ENCODE results near the gene SMAD3. TPM values are rescaled to one million over a fixed set of nuclear protein-coding genes. Genes with fewer than 3 reads are reported as not detected.
"Not testable (repeated sequence)": the region's sequence is repeated elsewhere in the genome, so short reads cannot be mapped to it uniquely, and the experiment has no call there.

SMAD3 gene
- polyA plus RNA-seq, 1 donor from 2014 or later = 1.0 TPM

DNA sequence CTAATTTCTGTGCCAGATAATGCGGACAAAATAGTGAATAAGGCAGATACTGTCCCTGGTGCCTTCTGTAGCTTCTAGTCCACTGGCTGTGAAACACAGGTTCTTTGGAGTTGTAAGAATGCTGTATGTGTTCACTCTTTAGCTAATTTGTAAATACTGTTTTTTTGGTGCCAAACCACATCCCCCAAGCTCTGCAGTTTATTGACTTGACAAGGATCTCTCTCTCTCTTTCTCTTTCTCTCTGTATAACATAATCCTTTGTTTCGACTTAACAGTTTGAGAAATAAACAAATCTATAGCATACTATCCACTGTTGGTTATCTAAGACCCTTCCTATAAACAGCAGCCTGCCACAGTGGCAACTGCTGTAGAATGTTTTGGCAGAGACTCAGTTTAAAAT lies 7.6 kb downstream of the SMAD3 start:
- H3K36me3 ChIP-seq (ENCODE audit: insufficient read depth, low read length) = no peaks in the 10 kb centered on the region
- no peak overlapping the region for H3K27ac ChIP-seq (ENCODE audit: low read length)
- H3K9ac ChIP-seq (ENCODE audit: low read length) = no peak overlapping the region
- no peak for TF ChIP-seq POLR2AphosphoS5 (IDR thresholded peaks at IDR 0.05)
- H2AFZ ChIP-seq (ENCODE audit: low read depth, low read length) = no peak overlapping the region
- H3K9me3 ChIP-seq (ENCODE audit: low read length) = no peaks in the 10 kb centered on the region
- no peaks in the 10 kb centered on the region for H3K27me3 ChIP-seq (ENCODE audit: insufficient read depth, low read depth, low read length)
- no peak overlapping the region for H3K4me2 ChIP-seq (ENCODE audit: low read length)
- H3F3A ChIP-seq (ENCODE audit: insufficient read depth, low read length, poor library complexity, severe bottlenecking) = no peaks in the 10 kb centered on the region
- H3K79me2 ChIP-seq (replicated peaks; ENCODE audit: insufficient read depth, low read length) = peaks cover 44% of the 10 kb centered on the region
- no peak overlapping the region for H3K4me3 ChIP-seq (ENCODE audit: low read length)
- no peaks in the 10 kb centered on the region for H3K9me2 ChIP-seq (ENCODE audit: insufficient read depth, low read length)
- H4K20me1 ChIP-seq (ENCODE audit: insufficient read depth) = no peaks in the 10 kb centered on the region

DNA sequence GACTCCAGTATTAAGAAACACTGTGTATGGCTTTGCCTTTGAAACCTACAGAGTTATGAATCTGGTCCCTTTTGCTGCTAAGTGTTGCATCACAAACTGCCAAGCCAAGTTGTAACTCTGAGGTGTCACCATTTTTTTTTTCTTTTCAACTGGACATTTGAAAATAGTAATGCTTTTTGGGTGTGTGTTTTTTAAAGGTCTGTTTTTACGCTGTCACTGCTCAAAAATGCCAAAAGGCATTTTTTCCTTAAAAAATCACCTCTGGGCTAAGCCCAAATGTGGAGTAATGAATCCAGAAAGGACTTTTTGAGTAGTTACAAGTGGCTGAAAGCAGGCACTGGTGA lies 9.5 kb downstream of the SMAD3 start:
- no peaks in the 10 kb centered on the region for H4K20me1 ChIP-seq (ENCODE audit: insufficient read depth)
- H3K9me3 ChIP-seq (ENCODE audit: low read length) = no peaks in the 10 kb centered on the region
- H3K4me3 ChIP-seq (ENCODE audit: low read length) = no peak overlapping the region
- no peak overlapping the region for H3K27ac ChIP-seq (ENCODE audit: low read length)
- no peak overlapping the region for H3K4me2 ChIP-seq (ENCODE audit: low read length)
- H3K36me3 ChIP-seq (ENCODE audit: insufficient read depth, low read length) = no peaks in the 10 kb centered on the region
- H3F3A ChIP-seq (ENCODE audit: insufficient read depth, low read length, poor library complexity, severe bottlenecking) = no peaks in the 10 kb centered on the region
- no peaks in the 10 kb centered on the region for H3K9me2 ChIP-seq (ENCODE audit: insufficient read depth, low read length)
- peaks cover 36% of the 10 kb centered on the region for H3K79me2 ChIP-seq (replicated peaks; ENCODE audit: insufficient read depth, low read length)
- no peaks in the 10 kb centered on the region for H3K27me3 ChIP-seq (ENCODE audit: insufficient read depth, low read depth, low read length)
- H2AFZ ChIP-seq (ENCODE audit: low read depth, low read length) = no peak overlapping the region
- no peak overlapping the region for H3K9ac ChIP-seq (ENCODE audit: low read length)
- TF ChIP-seq TAF1 (IDR thresholded peaks at IDR 0.05; ENCODE audit: low read depth) (no peak), RAD21 (conservative IDR thresholded peaks at IDR 0.05) (no peak), MXI1 (conservative IDR thresholded peaks at IDR 0.05; ENCODE audit: poor library complexity, severe bottlenecking) (no peak), EZH2 (IDR thresholded peaks at IDR 0.05; ENCODE audit: borderline replicate concordance, insufficient read depth, low read length, poor library complexity, severe bottlenecking) (no peak), EP300 (conservative IDR thresholded peaks at IDR 0.05; ENCODE audit: poor library complexity, severe bottlenecking) (no peak)
- TF ChIP-seq, protein P1, sequence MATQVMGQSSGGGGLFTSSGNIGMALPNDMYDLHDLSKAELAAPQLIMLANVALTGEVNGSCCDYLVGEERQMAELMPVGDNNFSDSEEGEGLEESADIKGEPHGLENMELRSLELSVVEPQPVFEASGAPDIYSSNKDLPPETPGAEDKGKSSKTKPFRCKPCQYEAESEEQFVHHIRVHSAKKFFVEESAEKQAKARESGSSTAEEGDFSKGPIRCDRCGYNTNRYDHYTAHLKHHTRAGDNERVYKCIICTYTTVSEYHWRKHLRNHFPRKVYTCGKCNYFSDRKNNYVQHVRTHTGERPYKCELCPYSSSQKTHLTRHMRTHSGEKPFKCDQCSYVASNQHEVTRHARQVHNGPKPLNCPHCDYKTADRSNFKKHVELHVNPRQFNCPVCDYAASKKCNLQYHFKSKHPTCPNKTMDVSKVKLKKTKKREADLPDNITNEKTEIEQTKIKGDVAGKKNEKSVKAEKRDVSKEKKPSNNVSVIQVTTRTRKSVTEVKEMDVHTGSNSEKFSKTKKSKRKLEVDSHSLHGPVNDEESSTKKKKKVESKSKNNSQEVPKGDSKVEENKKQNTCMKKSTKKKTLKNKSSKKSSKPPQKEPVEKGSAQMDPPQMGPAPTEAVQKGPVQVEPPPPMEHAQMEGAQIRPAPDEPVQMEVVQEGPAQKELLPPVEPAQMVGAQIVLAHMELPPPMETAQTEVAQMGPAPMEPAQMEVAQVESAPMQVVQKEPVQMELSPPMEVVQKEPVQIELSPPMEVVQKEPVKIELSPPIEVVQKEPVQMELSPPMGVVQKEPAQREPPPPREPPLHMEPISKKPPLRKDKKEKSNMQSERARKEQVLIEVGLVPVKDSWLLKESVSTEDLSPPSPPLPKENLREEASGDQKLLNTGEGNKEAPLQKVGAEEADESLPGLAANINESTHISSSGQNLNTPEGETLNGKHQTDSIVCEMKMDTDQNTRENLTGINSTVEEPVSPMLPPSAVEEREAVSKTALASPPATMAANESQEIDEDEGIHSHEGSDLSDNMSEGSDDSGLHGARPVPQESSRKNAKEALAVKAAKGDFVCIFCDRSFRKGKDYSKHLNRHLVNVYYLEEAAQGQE (IDR thresholded peaks at IDR 0.05; ENCODE audit: borderline replicate concordance) = no peak
- TF ChIP-seq, protein P2, sequence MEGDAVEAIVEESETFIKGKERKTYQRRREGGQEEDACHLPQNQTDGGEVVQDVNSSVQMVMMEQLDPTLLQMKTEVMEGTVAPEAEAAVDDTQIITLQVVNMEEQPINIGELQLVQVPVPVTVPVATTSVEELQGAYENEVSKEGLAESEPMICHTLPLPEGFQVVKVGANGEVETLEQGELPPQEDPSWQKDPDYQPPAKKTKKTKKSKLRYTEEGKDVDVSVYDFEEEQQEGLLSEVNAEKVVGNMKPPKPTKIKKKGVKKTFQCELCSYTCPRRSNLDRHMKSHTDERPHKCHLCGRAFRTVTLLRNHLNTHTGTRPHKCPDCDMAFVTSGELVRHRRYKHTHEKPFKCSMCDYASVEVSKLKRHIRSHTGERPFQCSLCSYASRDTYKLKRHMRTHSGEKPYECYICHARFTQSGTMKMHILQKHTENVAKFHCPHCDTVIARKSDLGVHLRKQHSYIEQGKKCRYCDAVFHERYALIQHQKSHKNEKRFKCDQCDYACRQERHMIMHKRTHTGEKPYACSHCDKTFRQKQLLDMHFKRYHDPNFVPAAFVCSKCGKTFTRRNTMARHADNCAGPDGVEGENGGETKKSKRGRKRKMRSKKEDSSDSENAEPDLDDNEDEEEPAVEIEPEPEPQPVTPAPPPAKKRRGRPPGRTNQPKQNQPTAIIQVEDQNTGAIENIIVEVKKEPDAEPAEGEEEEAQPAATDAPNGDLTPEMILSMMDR (IDR thresholded peaks at IDR 0.05; ENCODE audit: poor library complexity, severe bottlenecking) = no peak

DNA sequence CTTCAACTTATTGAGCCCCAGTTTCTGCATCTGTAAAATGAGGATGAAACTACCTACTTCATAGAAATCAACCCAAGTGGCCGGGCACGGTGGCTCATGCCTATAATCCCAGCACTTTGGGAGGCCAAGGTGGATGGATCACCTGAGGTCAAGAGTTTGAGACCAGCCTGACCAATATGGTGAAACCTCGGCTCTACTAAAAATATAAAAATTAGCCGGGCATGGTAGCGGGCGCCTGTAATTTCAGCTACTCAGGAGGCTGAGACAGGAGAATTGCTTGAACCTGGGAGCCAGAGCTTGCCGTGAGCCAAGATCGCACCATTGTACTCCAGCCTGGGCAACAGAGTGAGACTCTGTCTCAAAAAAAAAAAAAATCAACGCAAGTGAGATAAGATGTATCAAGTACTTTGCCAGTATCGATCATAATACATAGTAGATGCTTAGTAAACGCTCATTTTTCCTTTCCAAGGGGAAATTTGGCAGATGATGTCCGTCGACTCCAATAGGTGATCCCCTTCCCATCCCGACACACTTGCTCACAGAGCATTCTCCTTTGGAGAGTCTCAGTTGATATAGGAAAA lies 10.2 kb downstream of the SMAD3 start:
- not testable (repeated sequence) for H3K36me3 ChIP-seq (ENCODE audit: insufficient read depth, low read length); H3K9ac ChIP-seq (ENCODE audit: low read length); H3K27me3 ChIP-seq (ENCODE audit: insufficient read depth, low read depth, low read length); H3K4me3 ChIP-seq (ENCODE audit: low read length); H3F3A ChIP-seq (ENCODE audit: insufficient read depth, low read length, poor library complexity, severe bottlenecking); H3K27ac ChIP-seq (ENCODE audit: low read length); H3K4me2 ChIP-seq (ENCODE audit: low read length); H3K9me2 ChIP-seq (ENCODE audit: insufficient read depth, low read length); H2AFZ ChIP-seq (ENCODE audit: low read depth, low read length); H4K20me1 ChIP-seq (ENCODE audit: insufficient read depth); H3K9me3 ChIP-seq (ENCODE audit: low read length)
- H3K79me2 ChIP-seq (replicated peaks; ENCODE audit: insufficient read depth, low read length) = peaks cover 30% of the 10 kb centered on the region

Data from neural cell (in vitro differentiated cells).